ENCODE data around the gene MAML3.

- TF ChIP-seq CTCF (IDR thresholded peaks at IDR 0.05 in 8 of 11, conservative IDR thresholded peaks at IDR 0.05 in 3 of 11) (no peak), POLR2A (IDR thresholded peaks at IDR 0.05) (no peak), POLR2AphosphoS5 (IDR thresholded peaks at IDR 0.05) (no peak)
Measured at GRCh38 chr4:139763205-139763604, 390.8 kb downstream of the MAML3 start.

All from spleen (tissue), 7 donors.